K562 (cell line): ENCODE results near the gene RAP1GDS1. TPM values are rescaled to one million over a fixed set of nuclear protein-coding genes. Genes with fewer than 3 reads are reported as not detected.

Source experiments
- CBX1 ChIP-seq: sonication (generic); IDR thresholded peaks from 2 replicates; pipeline ENCODE4 v1.6.1; 2016; ENCODE audit warnings: antibody characterized with exemption, low read depth, mild to moderate bottlenecking
- EGR1 ChIP-seq: fragments of 450-650 bp; conservative IDR thresholded peaks from 2 replicates; pipeline ENCODE4 v1.6.1; 2017; ENCODE audit warnings: mild to moderate bottlenecking
- MAFG ChIP-seq: fragments of 450-650 bp; conservative IDR thresholded peaks from 2 replicates; pipeline ENCODE4 v1.6.1; 2016; ENCODE audit warnings: missing genetic modification characterization, missing compliant biosample characterization
- ZNF239 ChIP-seq: fragments of 250-450 bp; sonication (Bioruptor Pico); IDR thresholded peaks from 2 replicates; pipeline ENCODE4 v1.4.0; 2020; ENCODE audit warnings: mild to moderate bottlenecking
- ZNF318 ChIP-seq, 2 experiments: fragments of 450-650 bp; IDR thresholded peaks; 2 replicates each; pipeline ENCODE4 v1.6.1; 2016; ENCODE audit warnings: mild to moderate bottlenecking in 2 of 2, borderline replicate concordance in 1 of 2, low read depth in 1 of 2, moderate library complexity in 1 of 2
- ZNF384 ChIP-seq: IDR thresholded peaks from 2 replicates; pipeline ENCODE4 v1.6.1; 2012; ENCODE audit warnings: low read depth, low read length, improper control_type of control experiment
- ZNF639 ChIP-seq, 2 experiments: fragments of 200-800 bp in 1 of 2; sonication (Bioruptor generic) in 1 of 2; sonication (generic) in 1 of 2; formaldehyde crosslinking in 1 of 2; IDR thresholded peaks in 1 of 2; conservative IDR thresholded peaks in 1 of 2; 2 replicates each; pipeline versions ENCODE4 v1.5.0 to v1.6.1; 2016 to 2020; ENCODE audit warnings: missing compliant biosample characterization in 1 of 2, missing genetic modification characterization in 1 of 2, missing genetic modification reagents in 1 of 2
- polyA plus RNA-seq, 8 experiments: library from polyadenylated mRNA; depleted of rRNA in 4 of 8; stranded (reverse) in 5 of 8; unstranded in 3 of 8; fragments of >200 nt; fragmentation: Nextera tagmentation in 2 of 8; fragmentation: Illumina TruSeq in 1 of 8; extraction: Ambion mirVana in 2 of 8; extraction: Trizol in 1 of 8; gene quantifications; 2 replicates each; pipeline versions ENCODE4 v1.2.1 to v1.2.3, GENCODE V29; 2011 to 2014; ENCODE audit warnings: inconsistent platforms in 1 of 8, missing spikeins in 1 of 8
- total RNA-seq, 7 experiments: library from RNA; depleted of rRNA in 6 of 7; stranded (reverse); fragments of >200 nt in 6 of 7; fragmentation: Illumina TruSeq in 2 of 7; extraction: Trizol in 2 of 7; gene quantifications; 2 replicates each; pipeline versions ENCODE4 v1.2.1 to v1.2.3, GENCODE V29; 2011 to 2021; ENCODE audit warnings: low replicate concordance in 1 of 7

RAP1GDS1 gene
- total and polyA plus RNA-seq, 9 of the 15 experiments (the other 6 are each of a cell fraction or from before 2014, with no cell fraction given), result 27.2 to 55.6 (median 31.5) TPM

- TF ChIP-seq ZNF318 (IDR thresholded peaks at IDR 0.05; ENCODE audit: borderline replicate concordance in 1 of 2, low read depth in 1 of 2), result no peak
- TF ChIP-seq ZNF384, result no peak
- peak in 1 of 2 experiments; percentile 49; a peak in 1 of 4 replicates for TF ChIP-seq ZNF639 (CRISPR knock-in tag; conservative IDR thresholded peaks at IDR 0.05 in 1 of 2, IDR thresholded peaks at IDR 0.05 in 1 of 2)
- TF ChIP-seq MAFG (tag), result peak; percentile 40
- no peak for TF ChIP-seq CBX1
- TF ChIP-seq EGR1, result 0 out of 2 replicates have a peak, but pooled peaks have one; percentile 30
- TF ChIP-seq ZNF239, result no peak
These were observed 207.5 kb downstream of the RAP1GDS1 start (continued) for GRCh38 chr4:98468709-98469108.
